BLaER1 (cell line): ENCODE results near the gene TMEM74B.
"Not testable (repeated sequence)": the region's sequence is repeated elsewhere in the genome, so short reads cannot be mapped to it uniquely, and the experiment has no call there.

Experiments used
- H3K27ac ChIP-seq: shearing (Covaris generic); formaldehyde crosslinking; 2 replicates; pipeline ENCODE4 v1.8.1; 2022
- H3K27me3 ChIP-seq: shearing (Covaris generic); formaldehyde crosslinking; 2 replicates; pipeline ENCODE4 v1.8.1; 2022
- H3K36me3 ChIP-seq: shearing (Covaris generic); formaldehyde crosslinking; 2 replicates; pipeline ENCODE4 v1.8.1; 2022
- H3K4me1 ChIP-seq: shearing (Covaris generic); formaldehyde crosslinking; 2 replicates; pipeline ENCODE4 v1.8.1; 2022
- H3K4me2 ChIP-seq: shearing (Covaris generic); formaldehyde crosslinking; 2 replicates; pipeline ENCODE4 v1.8.1; 2022
- H3K4me3 ChIP-seq: shearing (Covaris generic); formaldehyde crosslinking; 2 replicates; pipeline ENCODE4 v1.8.1; 2022
- H3K9ac ChIP-seq: shearing (Covaris generic); formaldehyde crosslinking; 2 replicates; pipeline ENCODE4 v1.8.1; 2022
- H3K9me3 ChIP-seq: shearing (Covaris generic); formaldehyde crosslinking; 2 replicates; pipeline ENCODE4 v1.8.1; 2022
- H4K20me1 ChIP-seq: shearing (Covaris generic); formaldehyde crosslinking; 2 replicates; pipeline ENCODE4 v1.8.1; 2022
- Cebpa-rat ChIP-seq: shearing (Covaris generic); IDR thresholded peaks from 2 replicates; pipeline ENCODE4 v1.8.1; 2022

The TMEM74B gene

GRCh38 chr20:1154226-1154625 is 30.6 kb downstream of the TMEM74B start:
- H3K36me3 ChIP-seq, result peaks cover 77% of the 10 kb centered on the region

GRCh38 chr20:1150968-1151367 is 33.8 kb downstream of the TMEM74B start:
- H3K27me3 ChIP-seq, result no peaks in the 10 kb centered on the region
- H3K9ac ChIP-seq, result no peak overlapping the region
- peaks cover 73% of the 10 kb centered on the region for H4K20me1 ChIP-seq
- H3K27ac ChIP-seq, result no peak overlapping the region
- peaks cover 74% of the 10 kb centered on the region for H3K36me3 ChIP-seq
- no peak overlapping the region for H3K4me2 ChIP-seq
- H3K9me3 ChIP-seq, result peaks cover 7% of the 10 kb centered on the region; the same call in 1 of the 2 replicates
- H3K4me1 ChIP-seq, result peaks cover 12% of the 10 kb centered on the region; the same call in 1 of the 2 replicates
- no peak for TF ChIP-seq Cebpa-rat
- no peak overlapping the region for H3K4me3 ChIP-seq

More at GRCh38 chr20:1154226-1154625, 30.6 kb downstream of the TMEM74B start:
- no peak overlapping the region for H3K9ac ChIP-seq
- peaks cover 7% of the 10 kb centered on the region; the same call in 1 of the 2 replicates for H3K9me3 ChIP-seq
- H3K4me2 ChIP-seq, result no peak overlapping the region
- no peaks in the 10 kb centered on the region for H3K27me3 ChIP-seq
- no peak for TF ChIP-seq Cebpa-rat
- no peak overlapping the region for H3K27ac ChIP-seq
- H4K20me1 ChIP-seq, result peaks cover 53% of the 10 kb centered on the region
- H3K4me3 ChIP-seq, result no peak overlapping the region
- peaks cover 12% of the 10 kb centered on the region; the same call in 1 of the 2 replicates for H3K4me1 ChIP-seq

- H3K9ac ChIP-seq, result no peak overlapping the region
- no peak for TF ChIP-seq Cebpa-rat
- H4K20me1 ChIP-seq, result peaks cover 81% of the 10 kb centered on the region
- H3K27ac ChIP-seq, result no peak overlapping the region
- H3K27me3 ChIP-seq, result no peaks in the 10 kb centered on the region
- peaks cover 1% of the 10 kb centered on the region; the same call in 1 of the 2 replicates for H3K9me3 ChIP-seq
- peaks cover 74% of the 10 kb centered on the region for H3K36me3 ChIP-seq
- no peak overlapping the region for H3K4me3 ChIP-seq
- H3K4me2 ChIP-seq, result no peak overlapping the region
- H3K4me1 ChIP-seq, result peaks cover 12% of the 10 kb centered on the region; the same call in 1 of the 2 replicates
These were observed 34.6 kb downstream of the TMEM74B start for GRCh38 chr20:1150218-1150617.

GRCh38 chr20:1149812-1150211 is 35.0 kb downstream of the TMEM74B start:
- H3K4me1 ChIP-seq, result peaks cover 12% of the 10 kb centered on the region; the same call in 1 of the 2 replicates
- H3K27me3 ChIP-seq, H3K4me2 ChIP-seq, H3K9ac ChIP-seq, H3K9me3 ChIP-seq, H3K4me3 ChIP-seq, H3K27ac ChIP-seq: not testable (repeated sequence)
- H4K20me1 ChIP-seq, result peaks cover 85% of the 10 kb centered on the region
- H3K36me3 ChIP-seq, result peaks cover 74% of the 10 kb centered on the region

GRCh38 chr20:1146957-1147356 is 37.8 kb downstream of the TMEM74B start:
- Histone ChIP-seq H3K27ac (no peak overlapping the region), H3K27me3 (no peaks in the 10 kb centered on the region), H4K20me1 (peaks cover 82% of the 10 kb centered on the region), H3K4me2 (no peak overlapping the region), H3K4me1 (peaks cover 5% of the 10 kb centered on the region; the same call in 1 of the 2 replicates), H3K9me3 (no peaks in the 10 kb centered on the region), H3K4me3 (no peak overlapping the region), H3K9ac (no peak overlapping the region), H3K36me3 (peaks cover 70% of the 10 kb centered on the region)
- no peak for TF ChIP-seq Cebpa-rat

- no peak for TF ChIP-seq Cebpa-rat
- H4K20me1 ChIP-seq, result peaks cover 63% of the 10 kb centered on the region
- no peaks in the 10 kb centered on the region for H3K4me1 ChIP-seq
- peaks cover 79% of the 10 kb centered on the region for H3K36me3 ChIP-seq
- no peak overlapping the region for H3K4me2 ChIP-seq
- no peak overlapping the region for H3K9ac ChIP-seq
- H3K27me3 ChIP-seq, result no peaks in the 10 kb centered on the region
- no peak overlapping the region for H3K4me3 ChIP-seq
- H3K27ac ChIP-seq, result no peak overlapping the region
- H3K9me3 ChIP-seq, result no peaks in the 10 kb centered on the region
These were observed 40.2 kb downstream of the TMEM74B start for GRCh38 chr20:1144401-1145172.

- H3K4me1 ChIP-seq, result no peaks in the 10 kb centered on the region
- H3K4me2 ChIP-seq, result no peak overlapping the region
- peaks cover 88% of the 10 kb centered on the region for H3K36me3 ChIP-seq
- H3K27me3 ChIP-seq, result no peaks in the 10 kb centered on the region
- H3K9ac ChIP-seq, result no peak overlapping the region
- 0 out of 2 replicates have a peak, but pooled peaks cover 2% of the 10 kb centered on the region for H3K9me3 ChIP-seq
- H3K27ac ChIP-seq, result no peak overlapping the region
- peaks cover 20% of the 10 kb centered on the region for H4K20me1 ChIP-seq
- peak; percentile 17; the same call in 1 of the 2 replicates for TF ChIP-seq Cebpa-rat
- H3K4me3 ChIP-seq, result no peak overlapping the region
These were observed 47.5 kb downstream of the TMEM74B start for GRCh38 chr20:1137236-1137635.

- Histone ChIP-seq H3K27ac (no peak overlapping the region), H3K4me1 (no peaks in the 10 kb centered on the region), H3K9ac (no peak overlapping the region), H3K4me2 (no peak overlapping the region), H3K9me3 (0 out of 2 replicates have a peak, but pooled peaks cover 7% of the 10 kb centered on the region), H3K27me3 (no peaks in the 10 kb centered on the region), H3K36me3 (peaks cover 90% of the 10 kb centered on the region), H4K20me1 (peaks cover 42% of the 10 kb centered on the region), H3K4me3 (no peak overlapping the region)
- TF ChIP-seq Cebpa-rat, result no peak
These were observed 49.9 kb downstream of the TMEM74B start for GRCh38 chr20:1134836-1135235.

- Histone ChIP-seq H3K27me3 (no peaks in the 10 kb centered on the region), H4K20me1 (peaks cover 42% of the 10 kb centered on the region), H3K27ac (no peak overlapping the region), H3K4me2 (no peak overlapping the region), H3K4me3 (no peak overlapping the region), H3K9me3 (0 out of 2 replicates have a peak, but pooled peaks cover 7% of the 10 kb centered on the region), H3K36me3 (peaks cover 90% of the 10 kb centered on the region), H3K4me1 (no peaks in the 10 kb centered on the region), H3K9ac (no peak overlapping the region)
- TF ChIP-seq Cebpa-rat, result no peak
These were observed 50.4 kb downstream of the TMEM74B start for GRCh38 chr20:1134355-1134754.

GRCh38 chr20:1131354-1131753 is 53.4 kb downstream of the TMEM74B start:
- no peaks in the 10 kb centered on the region for H3K27me3 ChIP-seq
- no peak overlapping the region for H3K27ac ChIP-seq

More at GRCh38 chr20:1131354-1131753, 53.4 kb downstream of the TMEM74B start:
- Histone ChIP-seq H4K20me1 (peaks cover 50% of the 10 kb centered on the region), H3K36me3 (peaks cover 90% of the 10 kb centered on the region), H3K9me3 (0 out of 2 replicates have a peak, but pooled peaks cover 7% of the 10 kb centered on the region), H3K4me2 (no peak overlapping the region), H3K4me3 (no peak overlapping the region), H3K9ac (no peak overlapping the region), H3K4me1 (no peaks in the 10 kb centered on the region)
- no peak for TF ChIP-seq Cebpa-rat
